Renal cortical epithelial cell (primary cell): ENCODE data around the gene TCF7L2. TPM values are rescaled to one million over a fixed set of nuclear protein-coding genes. Genes with fewer than 3 reads are reported as not detected.

Source experiments
- DNase-seq: peaks from one replicate; pipeline ENCODE4 v3.0.0-alpha.2; 2011; ENCODE audit warnings: low read depth
- total RNA-seq: library from RNA; depleted of rRNA; stranded (reverse); fragments of >200 nt; gene quantifications from 2 replicates; pipeline ENCODE4 v1.2.3, GENCODE V29; 2014

The TCF7L2 gene
- 1.6 and 5.2 TPM in 2 replicates for total RNA-seq

DNA sequence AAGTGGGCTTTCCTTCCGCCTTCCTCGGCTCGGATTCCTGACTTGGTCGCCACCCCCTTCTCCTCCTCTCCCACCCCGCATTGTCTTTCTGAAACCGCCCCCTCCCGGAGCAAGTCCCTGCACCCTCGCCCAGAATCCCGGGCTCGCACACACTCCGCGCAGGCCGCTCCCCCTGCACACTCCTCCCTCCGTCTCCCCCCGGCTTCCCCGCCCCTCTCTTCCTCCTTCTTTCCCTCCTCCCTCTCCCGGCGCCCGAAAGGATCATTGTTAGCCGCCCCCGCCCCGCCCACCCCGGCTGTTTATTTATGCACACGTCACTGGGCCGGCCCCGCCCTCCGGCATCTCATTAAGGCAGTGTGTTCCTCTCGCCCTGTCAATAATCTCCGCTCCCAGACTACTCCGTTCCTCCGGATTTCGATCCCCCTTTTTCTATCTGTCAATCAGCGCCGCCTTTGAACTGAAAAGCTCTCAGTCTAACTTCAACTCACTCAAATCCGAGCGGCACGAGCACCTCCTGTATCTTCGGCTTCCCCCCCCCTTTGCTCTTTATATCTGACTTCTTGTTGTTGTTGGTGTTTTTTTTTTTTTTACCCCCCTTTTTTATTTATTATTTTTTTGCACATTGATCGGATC is at the start of gene TCF7L2:
TSS of gene TCF7L2 (plus strand) at position 373 of the 633 bp plus-strand sequence. CDS start 510 bp downstream, outside the sequence.
- peak; percentile 93 for DNase-seq

GRCh38 chr10:112902730-112903129 is 47.3 kb upstream of the TCF7L2 start:
- no peak for DNase-seq

GRCh38 chr10:112904000-112904399 is 46.0 kb upstream of the TCF7L2 start:
- peak; percentile 32 for DNase-seq

DNA sequence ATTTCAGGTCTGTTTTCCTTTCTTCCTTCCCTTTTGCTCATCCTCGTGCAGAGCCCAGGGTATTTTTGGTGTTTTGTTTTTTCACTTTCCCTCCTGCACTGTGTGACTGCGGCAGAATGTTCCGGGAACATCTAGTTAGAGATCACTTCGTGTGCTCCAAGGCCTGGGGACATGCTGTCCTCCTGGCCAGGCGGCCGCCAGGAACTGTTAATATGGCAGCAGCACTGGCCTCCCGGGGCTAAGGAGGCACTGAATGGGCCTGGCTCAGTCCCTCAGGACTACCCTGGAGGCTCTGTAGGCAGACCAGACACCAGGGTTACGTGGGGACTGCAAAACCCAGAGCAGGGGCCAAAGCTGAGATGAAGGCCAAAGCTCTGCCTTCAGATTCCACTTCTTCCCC is 43.1 kb upstream of the TCF7L2 start:
- DNase-seq: no peak

- DNase-seq: no peak
Measured at GRCh38 chr10:112907893-112908292, 42.2 kb upstream of the TCF7L2 start.

GRCh38 chr10:112911206-112911605 is 38.8 kb upstream of the TCF7L2 start:
- no peak for DNase-seq

GRCh38 chr10:112912410-112912928 is 37.6 kb upstream of the TCF7L2 start:
- peak; percentile 81 for DNase-seq

- DNase-seq: no peak
Measured at GRCh38 chr10:112913255-112913654, 36.8 kb upstream of the TCF7L2 start.

DNA sequence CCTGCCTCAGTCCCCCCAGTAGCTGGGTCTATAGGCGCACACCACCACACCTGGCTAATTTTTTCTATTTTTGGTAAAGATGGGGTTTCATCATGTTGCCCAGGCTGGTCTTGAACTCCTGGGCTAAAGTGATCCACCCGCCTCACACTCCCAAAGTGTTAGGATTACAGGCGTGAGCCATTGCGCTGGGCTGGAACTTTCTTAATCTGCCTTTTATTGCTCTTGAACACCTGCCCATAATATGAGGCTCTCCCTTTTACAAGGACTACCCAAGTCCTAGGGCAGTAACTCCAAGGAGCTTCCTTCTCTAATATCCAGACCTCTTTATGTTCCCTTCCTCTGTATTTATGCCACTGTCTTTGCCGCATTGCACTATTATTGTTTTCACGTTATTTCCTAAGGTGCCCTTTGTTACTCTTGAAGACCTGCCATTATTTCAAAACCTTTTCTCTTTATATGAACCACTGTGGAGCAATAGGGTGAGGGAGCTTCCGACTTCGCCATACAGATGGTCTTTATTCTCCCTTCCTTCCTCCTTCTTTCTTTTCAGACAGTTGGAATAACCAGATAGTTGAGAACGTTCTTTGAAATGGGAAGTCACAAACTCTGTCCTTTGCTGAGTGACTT is 36.3 kb upstream of the TCF7L2 start:
- no peak for DNase-seq

- no peak for DNase-seq
Measured at GRCh38 chr10:112914288-112914952, 35.6 kb upstream of the TCF7L2 start.

GRCh38 chr10:112915590-112916572 is 34.2 kb upstream of the TCF7L2 start:
- DNase-seq: peak; percentile 93

- peak; percentile 83 for DNase-seq
Measured at GRCh38 chr10:112917681-112918080, 32.4 kb upstream of the TCF7L2 start.

GRCh38 chr10:112918771-112919170 is 31.3 kb upstream of the TCF7L2 start:
- no peak for DNase-seq

GRCh38 chr10:112919721-112920120 is 30.3 kb upstream of the TCF7L2 start:
- DNase-seq: peak; percentile 74

DNA sequence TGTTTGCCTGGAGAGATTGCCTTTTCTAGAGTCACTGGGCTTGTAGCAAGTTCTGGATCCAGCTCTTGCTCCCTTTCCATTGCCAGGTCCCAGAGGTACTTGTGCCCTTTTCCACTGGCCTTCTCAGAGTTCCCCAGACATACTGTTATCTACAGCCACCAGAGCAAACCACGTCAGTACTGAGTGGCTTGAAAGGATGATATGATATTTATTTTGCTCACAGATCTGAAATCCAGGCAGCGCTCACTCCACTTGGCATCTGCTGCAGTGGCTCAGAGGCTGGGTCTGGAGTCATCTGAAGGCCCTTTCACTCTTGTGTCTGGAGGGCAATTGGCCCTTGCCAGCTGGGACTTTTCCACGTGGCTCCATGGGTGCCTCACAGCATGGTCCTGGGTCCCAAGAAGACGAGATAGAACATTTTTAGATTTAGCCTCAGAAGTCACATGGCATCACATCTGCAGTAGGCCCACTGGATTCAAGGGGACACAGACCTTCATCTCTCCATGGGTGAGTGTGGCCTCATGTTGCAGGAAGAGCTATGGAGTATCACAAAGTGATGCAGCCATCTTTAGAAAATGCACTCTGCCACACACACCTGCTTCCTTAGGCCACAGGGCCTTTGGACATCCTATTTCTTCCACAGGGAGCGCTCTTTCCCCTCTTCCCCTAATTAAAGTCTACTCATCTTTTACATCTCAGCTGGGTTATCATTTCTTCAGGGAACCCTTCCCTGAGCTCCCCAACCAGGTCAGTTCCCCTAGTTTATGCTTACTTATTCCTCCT is 22.9 kb upstream of the TCF7L2 start:
- no peak for DNase-seq

GRCh38 chr10:112927980-112928379 is 22.1 kb upstream of the TCF7L2 start:
- no peak for DNase-seq

GRCh38 chr10:112932658-112933057 is 17.4 kb upstream of the TCF7L2 start:
- no peak for DNase-seq

DNA sequence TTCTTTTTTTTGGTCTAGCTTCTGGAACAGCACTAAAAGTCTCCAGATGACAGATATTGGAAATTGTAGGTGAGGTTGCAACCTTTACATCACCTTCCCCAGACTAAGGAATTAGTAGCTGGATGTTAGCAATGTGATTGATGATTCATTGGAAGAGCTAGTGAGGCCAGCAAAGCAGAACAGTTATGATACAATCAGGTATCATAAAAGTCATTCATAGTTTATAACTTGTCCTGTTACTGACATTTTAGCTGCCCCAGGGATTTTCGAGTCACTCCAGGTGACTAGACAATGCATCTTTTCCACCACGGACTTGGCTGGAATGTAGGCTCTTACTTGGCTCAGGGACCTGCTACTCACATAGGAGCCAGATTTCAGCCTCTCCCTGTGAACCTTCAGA is 15.9 kb upstream of the TCF7L2 start:
- DNase-seq: no peak

DNA sequence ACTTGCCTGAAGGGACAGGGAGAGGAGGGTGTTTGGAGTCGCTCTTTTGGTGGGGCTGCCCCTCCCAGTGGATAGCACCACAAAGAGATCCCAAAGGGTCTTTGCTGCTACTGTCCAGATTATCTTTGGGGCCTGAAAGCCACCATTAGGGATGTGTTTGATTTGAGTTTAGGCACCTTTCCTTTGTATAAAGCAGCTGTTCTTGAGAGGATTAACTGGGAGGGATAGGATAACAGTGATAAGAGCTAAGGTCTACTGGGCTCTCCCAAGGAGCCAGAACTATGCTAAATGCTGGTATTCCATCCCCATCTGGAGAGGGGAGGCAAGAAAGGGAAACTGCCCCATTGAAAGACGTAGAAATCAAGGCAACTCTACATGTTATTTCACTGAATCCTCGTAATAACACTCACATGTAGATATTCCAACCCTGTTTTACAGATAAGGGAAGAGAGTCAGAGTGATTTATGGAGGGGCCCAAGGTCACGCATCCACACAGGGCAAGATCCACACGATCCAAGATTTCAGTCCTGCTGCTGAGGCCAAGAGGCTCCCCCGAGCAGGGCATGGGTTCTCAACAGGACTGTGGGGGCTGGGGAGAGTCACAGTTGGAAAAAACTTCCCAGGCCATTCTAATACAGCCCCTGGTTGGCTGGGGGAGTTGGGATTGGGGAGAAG is 11.1 kb upstream of the TCF7L2 start:
- no peak for DNase-seq

GRCh38 chr10:112945811-112946210 is 4.2 kb upstream of the TCF7L2 start:
- no peak for DNase-seq
